Pons (tissue), 1 donor: ENCODE data around the gene CNGA2.

Experiments used
- DNase-seq: peaks from one replicate; pipeline ENCODE4 v3.0.0-alpha.2; 2016; ENCODE audit warnings: low spot score

Gene CNGA2

GRCh38 chrX:151712253-151712652 is 22.3 kb upstream of the CNGA2 start:
- no peak for DNase-seq

GRCh38 chrX:151713849-151714248 is 20.7 kb upstream of the CNGA2 start:
- DNase-seq = no peak

GRCh38 chrX:151714362-151714761 is 20.2 kb upstream of the CNGA2 start:
- DNase-seq = no peak

- DNase-seq = no peak
Measured at GRCh38 chrX:151715752-151716151, 18.8 kb upstream of the CNGA2 start, which contains the start of gene FATE1. Gene FATE1 (plus strand): TSS chrX:151716035. CDS start chrX:151716120, 85 bp downstream.

GRCh38 chrX:151722241-151722846 is 12.2 kb upstream of the CNGA2 start:
- DNase-seq = no peak

GRCh38 chrX:151723156-151723760 is 11.3 kb upstream of the CNGA2 start:
- DNase-seq = no peak

DNA sequence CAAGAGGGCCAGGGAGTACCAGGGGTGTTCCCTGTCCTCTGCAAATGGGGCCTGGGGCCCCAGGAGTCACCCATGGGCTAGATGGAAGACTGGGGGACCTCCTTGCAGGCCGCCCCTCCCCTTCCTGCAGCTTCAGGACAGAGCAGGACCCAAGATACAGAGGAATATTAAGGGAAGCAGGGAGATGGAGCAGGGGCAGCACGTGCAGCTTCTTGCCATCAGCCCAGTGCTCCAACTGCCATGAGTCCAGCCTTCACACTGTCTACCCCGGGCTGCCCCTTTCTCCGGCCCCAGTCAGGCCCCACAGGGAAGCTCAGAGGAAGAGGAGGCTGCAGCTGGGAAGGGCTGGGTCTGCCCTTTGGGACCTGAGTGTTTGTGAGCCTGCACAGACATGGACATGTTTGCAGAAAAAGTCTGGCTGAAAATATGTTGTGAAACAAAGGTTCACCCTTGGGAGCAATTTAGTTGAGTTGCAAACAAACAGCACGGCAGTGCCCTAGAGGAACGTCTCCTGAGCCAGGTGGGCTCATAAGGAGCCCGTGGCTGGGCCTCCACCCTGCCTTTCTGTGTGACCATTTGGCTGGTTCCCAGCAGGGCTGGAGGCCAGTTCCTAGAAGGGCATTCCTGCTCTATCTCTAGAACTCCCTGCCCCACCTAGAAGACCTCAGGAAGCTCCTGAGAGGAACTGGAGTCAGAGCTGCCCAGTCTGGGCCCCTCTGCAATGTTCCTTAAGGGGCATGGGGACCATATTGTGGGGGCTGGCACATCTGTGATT is 9.8 kb upstream of the CNGA2 start:
- DNase-seq = no peak

- DNase-seq = no peak
Measured at GRCh38 chrX:151725338-151725614, 9.3 kb upstream of the CNGA2 start.

DNA sequence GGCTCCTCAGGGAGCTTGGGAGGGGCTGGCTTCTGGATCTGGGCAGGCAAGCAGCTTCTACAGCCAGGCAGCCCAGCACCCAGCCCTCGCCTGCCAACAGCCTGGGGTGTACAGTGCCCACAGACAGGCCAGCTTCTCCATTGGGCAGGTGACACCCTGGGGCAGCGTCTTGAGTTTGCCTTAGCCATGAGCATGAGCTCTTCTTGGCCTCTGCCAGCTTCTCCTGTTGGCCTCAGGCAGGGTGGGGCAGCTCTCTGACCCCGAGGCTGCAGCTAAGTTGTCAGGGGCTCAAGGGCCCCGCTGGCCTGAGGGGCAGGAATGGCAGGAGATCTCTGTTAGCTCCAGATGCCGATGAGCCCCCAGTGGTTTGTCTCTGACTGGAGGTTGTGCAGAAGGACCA is 7.8 kb upstream of the CNGA2 start:
- DNase-seq = no peak

- DNase-seq = no peak
Measured at GRCh38 chrX:151727346-151727745, 7.2 kb upstream of the CNGA2 start.

GRCh38 chrX:151729056-151729725 is 5.4 kb upstream of the CNGA2 start:
- no peak for DNase-seq

DNA sequence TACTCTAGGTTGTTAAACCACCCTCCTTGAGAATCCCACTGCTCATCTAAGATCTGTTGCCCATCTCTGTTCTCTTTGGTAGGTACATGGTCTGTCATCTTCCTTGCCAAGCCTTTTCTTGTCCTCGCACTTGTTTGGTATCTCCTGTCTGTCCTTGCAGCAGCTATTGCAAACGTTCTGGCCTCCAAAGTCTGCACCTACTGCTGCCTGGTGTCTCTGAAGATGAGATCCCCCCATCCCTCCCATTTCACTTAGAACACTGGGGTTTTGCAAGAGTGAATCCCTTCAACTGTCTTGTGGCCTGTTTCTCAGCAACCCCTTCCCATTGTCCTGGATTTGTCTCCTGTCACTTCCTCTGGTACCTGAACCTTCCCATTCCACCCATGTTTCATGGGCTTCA is 673 bp downstream of the CNGA2 start:
- DNase-seq = no peak

DNA sequence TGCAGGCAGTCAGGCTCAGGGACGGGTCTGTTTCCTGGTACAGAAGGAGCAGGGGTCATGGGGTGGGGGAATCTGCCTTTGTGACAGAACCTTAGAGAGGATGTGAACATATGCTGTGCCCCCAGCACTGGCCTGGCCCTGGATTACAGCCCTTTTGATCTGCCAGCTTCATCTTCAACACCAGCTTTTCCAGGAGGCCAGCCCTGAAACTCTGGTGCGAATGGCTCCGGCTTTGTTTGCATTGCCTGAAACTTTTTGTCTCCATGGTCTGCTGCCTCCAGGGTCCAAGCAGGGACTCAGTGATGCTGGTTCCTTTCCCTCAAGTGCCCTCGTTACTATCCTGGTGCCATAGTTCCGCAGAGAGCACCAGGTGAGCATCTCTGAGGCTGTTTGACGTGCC is 2.1 kb downstream of the CNGA2 start:
- no peak for DNase-seq

DNA sequence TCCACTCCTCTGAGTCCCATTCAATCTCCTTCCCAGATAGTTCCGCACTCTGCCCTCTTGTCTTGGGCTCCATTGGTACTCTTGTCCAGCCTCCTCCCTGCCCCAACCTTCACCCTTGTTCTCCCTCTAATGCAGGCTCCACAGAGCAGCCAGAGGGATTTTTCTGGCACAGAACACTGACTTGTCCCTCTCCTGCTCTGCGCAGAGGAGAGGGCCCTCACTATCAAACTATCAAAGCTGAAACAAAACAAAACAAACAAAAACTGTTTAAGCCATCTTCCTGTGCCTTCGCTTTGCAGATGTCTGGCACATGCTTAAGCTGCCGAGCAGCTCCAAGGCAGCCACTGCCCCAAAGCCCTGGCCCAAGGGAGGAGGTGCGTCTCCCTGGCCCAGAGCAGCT is 2.9 kb downstream of the CNGA2 start:
- no peak for DNase-seq

GRCh38 chrX:151738751-151739150 is 4.2 kb downstream of the CNGA2 start:
- DNase-seq = no peak

DNA sequence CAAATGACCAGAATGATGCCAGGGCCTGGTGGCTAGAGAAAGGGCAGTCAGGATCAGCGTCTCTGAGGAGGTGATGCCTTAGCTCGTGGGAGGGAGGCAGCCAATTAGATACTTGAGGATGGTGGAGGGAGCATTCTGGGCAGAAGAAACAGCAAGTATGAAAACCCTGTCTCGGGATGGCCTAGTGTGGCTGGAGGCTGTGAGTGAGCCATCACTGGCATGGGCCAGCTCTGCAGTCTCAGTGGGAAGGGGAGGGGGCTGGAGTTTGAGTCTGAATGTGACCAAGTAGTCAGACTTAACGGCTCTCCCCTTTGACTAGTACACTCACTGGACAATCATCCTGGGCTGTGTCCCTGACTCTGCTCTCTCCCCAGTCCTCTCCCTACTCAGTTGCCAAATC is 7.1 kb downstream of the CNGA2 start:
- DNase-seq = no peak

- DNase-seq = no peak
Measured at GRCh38 chrX:151742311-151742710, 7.8 kb downstream of the CNGA2 start.

DNA sequence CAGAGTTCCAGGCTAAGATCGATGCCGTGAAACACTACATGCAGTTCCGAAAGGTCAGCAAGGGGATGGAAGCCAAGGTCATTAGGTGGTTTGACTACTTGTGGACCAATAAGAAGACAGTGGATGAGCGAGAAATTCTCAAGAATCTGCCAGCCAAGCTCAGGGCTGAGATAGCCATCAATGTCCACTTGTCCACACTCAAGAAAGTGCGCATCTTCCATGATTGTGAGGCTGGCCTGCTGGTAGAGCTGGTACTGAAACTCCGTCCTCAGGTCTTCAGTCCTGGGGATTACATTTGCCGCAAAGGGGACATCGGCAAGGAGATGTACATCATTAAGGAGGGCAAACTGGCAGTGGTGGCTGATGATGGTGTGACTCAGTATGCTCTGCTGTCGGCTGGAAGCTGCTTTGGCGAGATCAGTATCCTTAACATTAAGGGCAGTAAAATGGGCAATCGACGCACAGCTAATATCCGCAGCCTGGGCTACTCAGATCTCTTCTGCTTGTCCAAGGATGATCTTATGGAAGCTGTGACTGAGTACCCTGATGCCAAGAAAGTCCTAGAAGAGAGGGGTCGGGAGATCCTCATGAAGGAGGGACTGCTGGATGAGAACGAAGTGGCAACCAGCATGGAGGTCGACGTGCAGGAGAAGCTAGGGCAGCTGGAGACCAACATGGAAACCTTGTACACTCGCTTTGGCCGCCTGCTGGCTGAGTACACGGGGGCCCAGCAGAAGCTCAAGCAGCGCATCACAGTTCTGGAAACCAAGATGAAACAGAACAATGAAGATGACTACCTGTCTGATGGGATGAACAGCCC is 9.3 kb downstream of the CNGA2 start:
- DNase-seq = no peak

DNA sequence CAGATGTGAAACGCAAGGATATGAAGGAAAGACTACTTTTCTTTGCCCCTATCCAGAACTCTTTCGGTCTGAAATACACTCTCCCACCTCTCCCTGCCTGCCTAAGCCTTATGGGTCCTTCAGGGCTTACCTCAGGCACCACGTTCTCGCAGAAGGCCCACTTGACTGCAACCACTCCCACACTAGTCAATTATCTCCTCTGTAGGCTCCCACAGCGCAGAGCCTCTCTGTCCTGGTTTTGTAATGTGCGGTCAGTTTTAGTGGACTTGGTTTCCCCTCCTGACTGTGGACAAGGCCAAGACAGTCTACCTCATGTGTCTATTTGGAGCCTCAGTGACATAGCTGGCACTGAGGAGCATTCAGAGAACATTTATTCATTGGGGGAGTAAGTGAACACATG is 11.1 kb downstream of the CNGA2 start:
- DNase-seq = no peak

DNA sequence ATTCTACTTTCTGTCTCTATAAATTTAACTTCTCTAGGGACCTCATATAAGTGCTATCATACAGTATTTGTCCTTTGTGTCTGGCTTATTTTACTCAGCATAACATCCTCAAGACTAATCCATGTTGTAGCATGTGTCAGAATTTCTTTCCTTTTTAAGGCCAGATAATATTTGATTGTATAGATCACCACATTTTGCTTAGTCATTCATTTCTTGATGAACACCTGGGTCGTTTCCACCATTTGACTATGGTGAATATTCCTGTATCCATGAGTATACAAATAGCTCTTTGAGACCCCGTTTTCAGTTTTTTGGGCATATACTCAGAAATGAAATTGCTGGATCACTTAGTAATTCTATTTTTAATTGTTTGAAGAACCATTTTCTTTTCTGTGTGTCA is 12.0 kb downstream of the CNGA2 start:
- no peak for DNase-seq

DNA sequence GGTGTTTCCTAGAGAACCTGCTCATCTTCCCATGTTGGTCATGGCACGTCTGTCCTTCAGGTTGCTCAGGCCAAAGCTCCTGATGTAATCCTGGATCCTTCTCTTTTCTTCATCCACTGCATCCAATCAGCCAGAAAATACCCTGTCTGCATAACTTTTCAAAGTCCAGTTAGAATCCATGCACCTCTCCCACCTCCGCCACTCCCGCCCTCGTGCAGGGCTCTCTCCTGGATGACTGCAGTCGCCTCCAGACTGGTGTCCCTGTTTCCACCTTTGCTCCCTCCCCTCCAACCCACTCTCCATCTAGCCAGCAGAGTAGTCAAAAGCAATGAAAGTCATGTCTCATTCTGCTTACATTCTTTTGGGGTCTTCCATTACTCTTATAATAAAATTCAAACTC is 16.0 kb downstream of the CNGA2 start:
- DNase-seq = no peak

- DNase-seq = no peak
Measured at GRCh38 chrX:151752847-151753246, 18.3 kb downstream of the CNGA2 start.
